GM12872 (cell line): ENCODE measurements around the gene PAX2.

ENCODE experiments used
- CTCF ChIP-seq: IDR thresholded peaks from 3 replicates; pipeline ENCODE4 v1.5.1; 2011; ENCODE audit warnings: low read depth, mild to moderate bottlenecking, low read length, moderate library complexity; ENCODE audit not compliant: insufficient read depth

The PAX2 gene

GRCh38 chr10:100781145-100781665 lies 35.8 kb downstream of the PAX2 start:
- no peak for TF ChIP-seq CTCF

DNA sequence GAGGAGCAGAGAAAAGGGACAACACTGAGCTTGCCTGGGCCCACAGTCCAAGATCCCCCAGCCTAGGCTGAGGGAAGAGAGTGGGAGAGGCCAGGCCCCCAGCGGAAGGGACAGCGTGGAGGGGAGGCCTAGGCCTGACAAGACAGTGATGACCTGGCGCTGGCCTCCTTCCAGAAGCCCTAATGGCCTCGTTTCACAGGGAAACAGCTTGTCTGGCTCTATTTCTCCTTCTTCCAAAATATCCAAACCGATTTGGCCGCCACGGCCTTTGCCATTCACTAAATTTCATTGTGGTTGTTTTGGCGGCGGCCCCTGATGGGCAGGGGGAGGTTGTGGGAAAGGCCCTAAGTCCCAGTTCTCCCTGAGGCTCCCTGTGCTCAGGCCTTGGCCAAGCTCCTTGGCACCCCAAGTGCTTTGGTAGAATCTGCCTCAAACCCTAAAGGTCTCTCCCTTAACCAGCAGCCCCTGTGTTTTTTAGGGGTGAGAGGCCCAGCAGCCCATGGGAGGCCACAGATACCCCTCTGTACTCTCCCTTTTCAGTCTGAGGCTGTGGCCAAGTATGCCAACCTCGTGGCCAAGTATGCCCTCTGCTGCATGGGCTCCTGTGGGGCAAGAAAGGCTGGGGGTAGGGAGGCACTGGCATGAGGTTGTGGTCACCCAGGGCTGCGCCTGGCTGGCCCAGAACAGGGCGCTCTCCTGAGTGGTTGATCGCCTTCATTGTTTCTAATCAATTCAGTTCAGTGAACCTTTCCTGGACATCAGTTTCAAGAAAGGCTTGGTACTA lies 37.3 kb downstream of the PAX2 start:
- TF ChIP-seq CTCF, result no peak

DNA sequence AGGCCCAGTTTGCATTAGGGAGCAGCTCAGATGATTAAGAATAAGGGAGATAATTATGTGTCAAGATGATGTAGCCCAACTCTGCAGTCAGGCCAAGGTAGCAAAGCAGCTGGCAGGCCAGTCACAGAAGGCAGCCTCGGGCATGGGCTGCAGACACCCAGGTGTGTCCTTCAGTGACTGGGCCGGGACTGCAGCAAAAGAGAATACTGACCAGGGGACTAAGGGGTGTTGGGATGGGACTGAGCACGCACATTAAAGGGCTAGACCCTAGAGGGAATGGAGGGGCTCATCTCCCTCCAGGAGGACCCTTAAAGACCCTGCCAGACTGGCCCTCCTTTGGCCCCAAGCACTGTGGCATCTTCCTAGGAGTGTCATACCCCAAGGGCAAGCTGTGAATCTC lies 38.7 kb downstream of the PAX2 start:
- no peak for TF ChIP-seq CTCF

GRCh38 chr10:100786591-100786990 lies 41.2 kb downstream of the PAX2 start:
- no peak for TF ChIP-seq CTCF

DNA sequence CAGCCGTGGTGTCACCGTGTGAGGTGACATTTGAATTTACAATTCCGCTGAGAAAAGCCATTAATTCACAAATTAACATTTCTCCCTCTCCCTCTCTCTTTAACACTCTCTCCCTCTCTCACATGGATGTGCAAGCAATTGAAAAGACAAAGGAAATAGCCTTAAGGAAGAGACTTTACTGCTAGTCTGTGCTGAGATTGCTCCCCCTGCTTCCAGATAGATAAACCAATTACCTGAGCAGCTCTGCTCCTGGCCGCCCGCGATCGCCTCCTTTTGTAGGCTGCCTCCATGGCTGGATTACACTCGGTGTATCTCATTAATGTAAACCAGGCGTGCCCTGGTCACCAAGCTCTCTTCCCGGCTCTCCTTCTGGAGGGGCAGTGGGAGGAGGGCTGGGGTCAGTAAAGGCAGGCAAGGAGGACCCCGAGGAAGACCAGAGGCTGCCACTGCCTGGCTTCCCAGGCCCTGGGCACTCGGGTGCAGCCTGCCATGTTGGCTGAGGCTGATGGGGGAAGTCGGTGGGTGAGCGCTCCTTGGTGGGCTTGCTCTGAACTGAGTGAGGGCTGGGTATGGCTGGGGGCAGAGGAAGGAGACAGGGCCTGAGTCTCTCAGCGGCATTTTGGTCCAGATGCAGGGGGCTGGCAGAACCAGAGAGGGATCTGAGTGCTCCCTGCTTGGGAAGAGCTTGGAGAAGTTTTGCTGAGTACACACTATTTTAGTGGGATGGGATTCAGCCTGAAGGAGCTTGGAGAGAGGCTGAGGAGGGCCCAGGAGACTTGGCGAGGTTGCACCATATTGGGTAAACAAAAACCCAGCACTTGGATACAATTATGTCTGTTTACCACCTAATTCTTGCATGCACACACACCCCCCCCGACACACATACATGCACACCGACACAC lies 42.9 kb downstream of the PAX2 start:
- TF ChIP-seq CTCF, result no peak

DNA sequence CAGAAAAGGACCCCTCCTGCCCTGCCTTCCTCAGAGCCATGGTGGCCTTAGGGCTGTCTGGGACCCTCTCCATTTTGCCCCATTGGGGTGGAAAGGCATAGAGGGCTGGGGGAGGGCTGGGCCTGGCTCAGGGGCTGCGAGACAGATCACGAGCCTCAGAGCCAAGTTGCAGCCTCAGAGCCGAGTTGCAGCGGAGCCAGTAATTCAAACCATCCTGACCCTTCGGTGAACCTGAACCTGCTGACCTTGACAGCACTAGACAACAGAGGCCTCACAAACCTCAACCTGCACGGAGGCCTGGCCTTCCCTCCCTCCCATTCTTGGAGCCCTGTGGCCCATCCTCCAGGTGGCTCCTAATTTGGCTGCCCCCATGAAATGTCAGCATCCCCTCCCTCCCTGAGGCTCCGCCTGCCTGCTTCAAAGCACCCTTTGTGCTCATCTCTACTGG lies 45.4 kb downstream of the PAX2 start:
- no peak for TF ChIP-seq CTCF

- no peak for TF ChIP-seq CTCF
These were observed 46.1 kb downstream of the PAX2 start for GRCh38 chr10:100791369-100792058.
